H9 (cell line): ENCODE measurements around the gene GPC6. TPM values are rescaled to one million over a fixed set of nuclear protein-coding genes. Genes with fewer than 3 reads are reported as not detected.
A peak's percentile ranks its signal among the peaks of the same experiment; 100 is the strongest.

Experiments
- DNase-seq: peaks from one replicate; pipeline ENCODE4 v3.0.0-alpha.2; 2017
- H2AFZ ChIP-seq: one replicate; pipeline ENCODE4 v1.6.1; 2013; ENCODE audit warnings: mild to moderate bottlenecking, low read length, control low read depth, moderate library complexity
- H2AK5ac ChIP-seq: 2 replicates; pipeline ENCODE4 v1.6.1; 2013; ENCODE audit warnings: low read length, control low read depth, mixed read lengths; ENCODE audit not compliant: insufficient read length
- H2BK120ac ChIP-seq: one replicate; pipeline ENCODE4 v1.6.1; 2013; ENCODE audit warnings: low read depth, mild to moderate bottlenecking, low read length, control low read depth, inconsistent platforms; ENCODE audit not compliant: poor library complexity, severe bottlenecking
- H2BK12ac ChIP-seq: 2 replicates; pipeline ENCODE4 v1.6.1; 2013; ENCODE audit warnings: low read length, control low read depth, mixed read lengths, low read depth; ENCODE audit not compliant: insufficient read length
- H2BK15ac ChIP-seq: 2 replicates; pipeline ENCODE4 v1.6.1; 2013; ENCODE audit warnings: low read depth, low read length, control low read depth
- H2BK20ac ChIP-seq: one replicate; pipeline ENCODE4 v1.6.1; 2013; ENCODE audit warnings: low read depth, mild to moderate bottlenecking, low read length, control low read depth, inconsistent platforms; ENCODE audit not compliant: poor library complexity, severe bottlenecking
- H2BK5ac ChIP-seq: 2 replicates; pipeline ENCODE4 v1.6.1; 2013; ENCODE audit warnings: low read length, control low read depth, mixed read lengths; ENCODE audit not compliant: insufficient read length
- H3K14ac ChIP-seq: 2 replicates; pipeline ENCODE4 v1.6.1; 2013; ENCODE audit warnings: low read length, control low read depth; ENCODE audit not compliant: insufficient read depth
- H3K18ac ChIP-seq: 2 replicates; pipeline ENCODE4 v1.6.1; 2013; ENCODE audit warnings: low read depth, mild to moderate bottlenecking, mixed read lengths, low read length, control low read depth; ENCODE audit not compliant: insufficient read length
- H3K23ac ChIP-seq: 2 replicates; pipeline ENCODE4 v1.6.1; 2013; ENCODE audit warnings: low read length, control low read depth, mixed read lengths, low read depth; ENCODE audit not compliant: insufficient read length
- H3K23me2 ChIP-seq: 2 replicates; pipeline ENCODE4 v1.6.1; 2013; ENCODE audit warnings: low read depth, mild to moderate bottlenecking, mixed read lengths, low read length, control low read depth; ENCODE audit not compliant: insufficient read length, poor library complexity, severe bottlenecking
- H3K27ac ChIP-seq: 2 replicates; pipeline ENCODE4 v1.5.1; 2013; ENCODE audit warnings: low read length, control low read depth, mixed read lengths, low read depth; ENCODE audit not compliant: insufficient read length
- H3K27me3 ChIP-seq: 2 replicates; pipeline ENCODE4 v1.6.1; 2013; ENCODE audit warnings: low read length, control low read depth, inconsistent platforms; ENCODE audit not compliant: insufficient read depth
- H3K4ac ChIP-seq: 2 replicates; pipeline ENCODE4 v1.6.1; 2013; ENCODE audit warnings: low read depth, mild to moderate bottlenecking, control low read depth, inconsistent platforms, low read length, moderate library complexity
- H3K4me1 ChIP-seq: 2 replicates; pipeline ENCODE4 v1.6.1; 2013; ENCODE audit warnings: low read length, control low read depth, inconsistent platforms; ENCODE audit not compliant: insufficient read depth
- H3K4me2 ChIP-seq: 2 replicates; pipeline ENCODE4 v1.6.1; 2013; ENCODE audit warnings: low read length, control low read depth, mixed read lengths; ENCODE audit not compliant: insufficient read length, insufficient read depth
- H3K56ac ChIP-seq: 2 replicates; pipeline ENCODE4 v1.6.1; 2013; ENCODE audit warnings: low read depth, mild to moderate bottlenecking, mixed read lengths, low read length, control low read depth; ENCODE audit not compliant: insufficient read length
- H3K79me1 ChIP-seq: 2 replicates; pipeline ENCODE4 v1.6.1; 2013; ENCODE audit warnings: low read depth, mild to moderate bottlenecking, moderate library complexity, low read length, control low read depth, inconsistent platforms; ENCODE audit not compliant: insufficient read depth, poor library complexity, severe bottlenecking
- H3K79me2 ChIP-seq: 2 replicates; pipeline ENCODE4 v1.6.1; 2013; ENCODE audit warnings: low read length, control low read depth, inconsistent platforms; ENCODE audit not compliant: insufficient read depth
- H3K9ac ChIP-seq: 2 replicates; pipeline ENCODE4 v1.6.1; 2013; ENCODE audit warnings: low read length, control low read depth, mixed read lengths; ENCODE audit not compliant: insufficient read length; ENCODE audit errors: extremely low read depth
- H3K9me3 ChIP-seq: one replicate; pipeline ENCODE4 v1.6.1; 2013; ENCODE audit warnings: low read depth, low read length, inconsistent platforms; ENCODE audit not compliant: control insufficient read depth
- H3T11ph ChIP-seq: one replicate; pipeline ENCODE4 v1.6.1; 2013; ENCODE audit warnings: mild to moderate bottlenecking, low read length, control low read depth, inconsistent platforms
- H4K20me1 ChIP-seq: one replicate; pipeline ENCODE4 v1.6.1; 2013; ENCODE audit not compliant: control insufficient read depth, insufficient read length, insufficient read depth
- H4K5ac ChIP-seq: 2 replicates; pipeline ENCODE4 v1.6.1; 2013; ENCODE audit warnings: low read depth, mild to moderate bottlenecking, mixed read lengths, low read length, control low read depth; ENCODE audit not compliant: insufficient read length
- H4K8ac ChIP-seq: replicated peaks from 2 replicates; pipeline ENCODE4 v1.6.1; 2013; ENCODE audit warnings: low read length, control low read depth, mixed read lengths, low read depth; ENCODE audit not compliant: insufficient read length
- H4K91ac ChIP-seq: 2 replicates; pipeline ENCODE4 v1.6.1; 2013; ENCODE audit warnings: low read depth, mild to moderate bottlenecking, moderate library complexity, mixed read lengths, low read length, control low read depth; ENCODE audit not compliant: insufficient read length
- H3K27ac Mint-ChIP-seq, 3 experiments: 2 replicates in 2 of 3; 3 replicates in 1 of 3; pipeline ENCODE4 v1.8.0; 2020 to 2021; ENCODE audit warnings: mixed read lengths in 3 of 3, mild to moderate bottlenecking in 1 of 3, moderate library complexity in 1 of 3
- H3K27me3 Mint-ChIP-seq: 2 replicates; pipeline ENCODE4 v1.8.0; 2021; ENCODE audit warnings: low read depth, mild to moderate bottlenecking, moderate library complexity, mixed read lengths
- H3K36me3 Mint-ChIP-seq, 3 experiments: 2 replicates in 2 of 3; 3 replicates in 1 of 3; pipeline ENCODE4 v1.8.0; 2020 to 2021; ENCODE audit warnings: low read depth in 3 of 3, mixed read lengths in 3 of 3; ENCODE audit not compliant: insufficient read depth in 1 of 3
- H3K4me1 Mint-ChIP-seq, 2 experiments: 2 replicates each; pipeline ENCODE4 v1.8.0; 2020; ENCODE audit warnings: mixed read lengths in 2 of 2
- H3K4me3 Mint-ChIP-seq, 2 experiments: 2 replicates in 1 of 2; 3 replicates in 1 of 2; pipeline ENCODE4 v1.8.0; 2020 to 2021; ENCODE audit warnings: mild to moderate bottlenecking in 2 of 2, mixed read lengths in 2 of 2, moderate library complexity in 1 of 2
- H3K9me3 Mint-ChIP-seq, 2 experiments: 2 replicates in 1 of 2; 3 replicates in 1 of 2; pipeline ENCODE4 v1.8.0; 2020; ENCODE audit warnings: mild to moderate bottlenecking in 2 of 2, mixed read lengths in 2 of 2, moderate library complexity in 1 of 2
- CTCF ChIP-seq: fragments of 200-600 bp; sonication (generic); conservative IDR thresholded peaks from 3 replicates; pipeline ENCODE4 v1.8.0; 2021; ENCODE audit warnings: antibody characterized with exemption, mild to moderate bottlenecking
- WGBS: extraction: QIAGEN DNeasy Blood & Tissue Kit; methylation state at CpG from one replicate; pipeline ENCODE4 v1.1.7; 2013; ENCODE audit warnings: missing lambda C conversion rate, low lambda C conversion rate, mixed read lengths; ENCODE audit not compliant: insufficient read length; ENCODE audit errors: extremely low coverage; 5-methylcytosine and 5-hydroxymethylcytosine counted together
- total RNA-seq: library from RNA; stranded (reverse); gene quantifications from 2 replicates; pipeline ENCODE4 v1.2.1, GENCODE V29; 2021

GPC6 gene
- total RNA-seq, 1 experiment from 2014 or later: 15.6 TPM

GRCh38 chr13:93280688-93281087, 54.1 kb downstream of the GPC6 start:
- no peak overlapping the region for H2BK15ac ChIP-seq
- peaks cover 5% of the 10 kb centered on the region for H3K4me1 ChIP-seq
- H4K5ac ChIP-seq: no peak overlapping the region
- no CpG with 5 or more reads among the region's 8 CpGs for WGBS
- Mint-ChIP-seq H3K36me3 (peaks cover 0 to 4% (median 0%) of the 10 kb centered on the region in 3 experiments; a peak in 1 of 7 replicates), H3K27me3 (no peaks in the 10 kb centered on the region), H3K9me3 (peaks cover 0 to 4% of the 10 kb centered on the region in 2 experiments; a peak in 2 of 5 replicates), H3K4me1 (peaks cover 31 to 44% of the 10 kb centered on the region in 2 experiments), H3K4me3 (no peak overlapping the region), H3K27ac (peak overlapping the region in 1 of 3 experiments; percentile 29; a peak in 1 of 7 replicates)
- H3K4me2 ChIP-seq: no peak overlapping the region
- H3K18ac ChIP-seq: no peak overlapping the region
- no peak overlapping the region for H4K8ac ChIP-seq
- no peak overlapping the region for H4K91ac ChIP-seq
- no peak overlapping the region for H3K27ac ChIP-seq
- no peaks in the 10 kb centered on the region for H4K20me1 ChIP-seq
- H3K9ac ChIP-seq: no peak overlapping the region
- H2BK5ac ChIP-seq: no peak overlapping the region
- no peak for DNase-seq
- H3K27me3 ChIP-seq: no peaks in the 10 kb centered on the region
- no peak for TF ChIP-seq CTCF
- H3K23me2 ChIP-seq: no peaks in the 10 kb centered on the region
- no peak overlapping the region for H2BK12ac ChIP-seq
- H3K79me2 ChIP-seq: peaks cover 2% of the 10 kb centered on the region; the same call in 1 of the 2 replicates
- H3K56ac ChIP-seq: no peak overlapping the region
- H3K9me3 ChIP-seq: no peaks in the 10 kb centered on the region
- H3K79me1 ChIP-seq: no peaks in the 10 kb centered on the region
- H3K4ac ChIP-seq: no peak overlapping the region
- no peak overlapping the region for H3K14ac ChIP-seq
- H3K23ac ChIP-seq: no peak overlapping the region
- no peak overlapping the region for H2AFZ ChIP-seq
- no peak overlapping the region for H2BK120ac ChIP-seq
- no peak overlapping the region for H2AK5ac ChIP-seq
- H3T11ph ChIP-seq: no peak overlapping the region
- no peak overlapping the region for H2BK20ac ChIP-seq
